Measurements from ENCODE around the gene ATG4C.

- TF ChIP-seq CTCF (IDR thresholded peaks at IDR 0.05) (no peak), POLR2A (IDR thresholded peaks at IDR 0.05) (no peak)
Observed at GRCh38 chr1:62884156-62884740, 100.3 kb downstream of the ATG4C start.

Measured in ovary (tissue), 3 donors.